ENCODE results near the gene PLIN3. TPM values are rescaled to one million over a fixed set of nuclear protein-coding genes. Genes with fewer than 3 reads are reported as not detected.
"Not testable (repeated sequence)": the region's sequence is repeated elsewhere in the genome, so short reads cannot be mapped to it uniquely, and the experiment has no call there.

PLIN3 gene
- total and polyA plus RNA-seq, 11 donors: 10.0 to 102 (median 22.9) TPM

DNA sequence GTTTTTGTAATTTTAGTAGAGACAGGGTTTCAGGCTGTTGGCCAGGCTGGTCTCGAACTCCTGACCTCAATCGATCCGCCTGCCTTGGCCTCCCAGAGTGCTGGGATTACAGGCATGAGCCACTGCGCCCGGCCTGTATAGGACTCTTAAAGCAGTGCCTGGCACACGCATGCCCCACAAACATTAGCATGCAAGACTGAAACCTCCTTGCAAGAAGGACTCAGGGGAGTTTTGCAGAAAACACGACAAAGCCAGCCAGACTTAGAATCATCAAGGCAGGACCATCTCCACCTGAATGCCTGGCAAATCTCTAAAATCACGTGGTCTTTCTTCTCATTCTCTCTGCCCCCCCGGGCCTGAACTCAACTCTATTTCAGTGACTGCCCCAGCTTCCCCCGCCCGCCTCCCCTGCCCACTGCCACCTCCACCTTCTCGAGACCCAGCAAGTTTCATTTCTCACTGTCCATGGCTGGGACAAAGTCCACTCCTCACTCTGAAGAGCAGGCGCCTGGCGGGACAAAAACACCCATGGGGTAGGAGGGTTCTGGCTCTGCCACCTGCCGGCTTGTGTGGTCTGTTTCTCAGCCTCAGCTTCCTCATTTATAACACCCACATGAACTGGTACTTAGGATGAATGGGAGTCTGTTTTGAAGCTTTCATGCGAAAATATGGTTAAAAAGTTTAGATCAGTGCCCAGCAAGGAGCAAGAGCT is 38.3 kb downstream of the PLIN3 start:
- Histone ChIP-seq H3K4me3 (peak overlapping the region in 1 of 12 donors; percentile 96), H3K27me3 (no peaks in the 10 kb centered on the region), H3K36me3 (peaks cover 0 to 7% (median 0%) of the 10 kb centered on the region in 9 donors), H3K27ac (no peak overlapping the region), H3K4me1 (peaks cover 0 to 28% (median 13%) of the 10 kb centered on the region in 12 donors), H3K9me3 (no peaks in the 10 kb centered on the region)
- DNase-seq: no peak
- no peak for TF ChIP-seq POLR2A (IDR thresholded peaks at IDR 0.05)
- TF ChIP-seq, protein P1, sequence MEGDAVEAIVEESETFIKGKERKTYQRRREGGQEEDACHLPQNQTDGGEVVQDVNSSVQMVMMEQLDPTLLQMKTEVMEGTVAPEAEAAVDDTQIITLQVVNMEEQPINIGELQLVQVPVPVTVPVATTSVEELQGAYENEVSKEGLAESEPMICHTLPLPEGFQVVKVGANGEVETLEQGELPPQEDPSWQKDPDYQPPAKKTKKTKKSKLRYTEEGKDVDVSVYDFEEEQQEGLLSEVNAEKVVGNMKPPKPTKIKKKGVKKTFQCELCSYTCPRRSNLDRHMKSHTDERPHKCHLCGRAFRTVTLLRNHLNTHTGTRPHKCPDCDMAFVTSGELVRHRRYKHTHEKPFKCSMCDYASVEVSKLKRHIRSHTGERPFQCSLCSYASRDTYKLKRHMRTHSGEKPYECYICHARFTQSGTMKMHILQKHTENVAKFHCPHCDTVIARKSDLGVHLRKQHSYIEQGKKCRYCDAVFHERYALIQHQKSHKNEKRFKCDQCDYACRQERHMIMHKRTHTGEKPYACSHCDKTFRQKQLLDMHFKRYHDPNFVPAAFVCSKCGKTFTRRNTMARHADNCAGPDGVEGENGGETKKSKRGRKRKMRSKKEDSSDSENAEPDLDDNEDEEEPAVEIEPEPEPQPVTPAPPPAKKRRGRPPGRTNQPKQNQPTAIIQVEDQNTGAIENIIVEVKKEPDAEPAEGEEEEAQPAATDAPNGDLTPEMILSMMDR (IDR thresholded peaks at IDR 0.05): no peak
- intact Hi-C loops (cut with DNase I): no loop called here
- no peak for ATAC-seq
- WGBS, 4 donors: 69 to 76% (median 72%) methylated on average over 16 of the region's 16 CpGs

GRCh38 chr19:4823577-4823976 is 43.9 kb downstream of the PLIN3 start:
- Histone ChIP-seq H3K4me1 (no peaks in the 10 kb centered on the region), H3K36me3 (peaks cover 0 to 21% (median 8%) of the 10 kb centered on the region in 9 donors), H3K27me3 (no peaks in the 10 kb centered on the region), H3K4me3 (no peak overlapping the region), H3K9me3 (no peaks in the 10 kb centered on the region), H3K27ac (no peak overlapping the region)
- intact Hi-C loops (cut with DNase I): no loop called here
- ATAC-seq: no peak
- WGBS, 4 donors: 80 to 97% (median 83%) methylated on average over 6 of the region's 6 CpGs
- DNase-seq: no peak
- no peak for TF ChIP-seq POLR2A (IDR thresholded peaks at IDR 0.05)
- TF ChIP-seq, protein P1 (IDR thresholded peaks at IDR 0.05): no peak

GRCh38 chr19:4822354-4822753 is 45.1 kb downstream of the PLIN3 start:
- H3K27ac ChIP-seq; H3K27me3 ChIP-seq; DNase-seq; H3K9me3 ChIP-seq; ATAC-seq; H3K4me3 ChIP-seq; intact Hi-C loops (cut with DNase I); H3K4me1 ChIP-seq: not testable (repeated sequence)
- 96 to 98% (median 97%) methylated on average over 7 of the region's 7 CpGs for WGBS, 4 donors
- H3K36me3 ChIP-seq: peaks cover 0 to 33% (median 18%) of the 10 kb centered on the region in 9 donors

DNA sequence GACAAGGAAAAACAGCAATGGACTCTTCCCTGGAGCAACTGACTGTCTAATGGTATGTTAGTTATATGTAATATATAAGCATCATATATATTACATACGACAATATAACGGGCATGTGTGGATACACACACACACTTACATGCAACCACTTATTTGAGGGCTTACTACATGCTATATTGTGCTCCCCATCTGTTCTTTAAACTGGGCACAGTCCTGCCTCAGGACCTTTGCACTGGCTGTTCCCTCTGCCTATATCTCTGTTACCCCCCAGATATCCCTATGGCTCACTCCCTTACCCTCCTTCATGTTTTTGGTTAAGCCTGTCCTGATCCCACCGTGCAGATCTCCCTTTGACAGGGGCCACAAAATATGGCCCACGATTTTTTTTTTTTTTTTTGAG is 46.2 kb downstream of the PLIN3 start:
- no peak for ATAC-seq
- Histone ChIP-seq H3K36me3 (peaks cover 0 to 44% (median 25%) of the 10 kb centered on the region in 9 donors), H3K9me3 (no peaks in the 10 kb centered on the region), H3K4me3 (no peak overlapping the region), H3K27me3 (no peaks in the 10 kb centered on the region), H3K4me1 (peaks cover 0 to 7% (median 0%) of the 10 kb centered on the region in 12 donors), H3K27ac (no peak overlapping the region)
- WGBS, 4 donors: 63 to 93% (median 75%) methylated on average over 4 of the region's 4 CpGs
- no peak for TF ChIP-seq POLR2A (IDR thresholded peaks at IDR 0.05)
- TF ChIP-seq, protein P1 (IDR thresholded peaks at IDR 0.05): no peak
- DNase-seq: no peak
- intact Hi-C loops (cut with DNase I): no loop called here
